ENCODE measurements around the gene AAK1. TPM values are rescaled to one million over a fixed set of nuclear protein-coding genes. Genes with fewer than 3 reads are reported as not detected.

AAK1 gene
- total RNA-seq, 2 experiments from 2014 or later = 114 to 115 TPM

- H3K27ac Mint-ChIP-seq = no peak overlapping the region
- no peaks in the 10 kb centered on the region for H3K9me3 Mint-ChIP-seq
- peaks cover 78% of the 10 kb centered on the region for H3K4me1 Mint-ChIP-seq (ENCODE audit: low read depth)
- ChIA-PET POLR2A (interaction anchor here (0.6 to 1.1 kb wide), 2 partner anchors 25 to 143 kb away, joined by 3 read pairs; no protein-coding TSS in a partner anchor), CTCF (interaction anchor here (0.6 to 6.0 kb wide), 9 partner anchors 17 to 253 kb away, joined by 3 to 187 read pairs (median 24); no protein-coding TSS in a partner anchor)
- no peak for ATAC-seq
- no peak for TF ChIP-seq CTCF (IDR thresholded peaks at IDR 0.05)
- no peak for DNase-seq
- H3K36me3 Mint-ChIP-seq (ENCODE audit: low read depth) = peaks cover 10% of the 10 kb centered on the region
- intact Hi-C loops (cut with micrococcal nuclease) = loop anchor here (5.0 kb wide), 1 partner anchor 79 kb away; the partner anchor contains the start of gene AAK1
- no peaks in the 10 kb centered on the region for H3K27me3 Mint-ChIP-seq
- no peak overlapping the region for H3K4me3 Mint-ChIP-seq
Observed at GRCh38 chr2:69563021-69563420, 80.5 kb downstream of the AAK1 start.

- H3K27ac Mint-ChIP-seq = no peak overlapping the region
- POLR2A ChIA-PET = interaction anchor here (0.7 to 1.3 kb wide), 3 partner anchors 10 to 133 kb away, joined by 3 to 6 read pairs (median 3); no protein-coding TSS in a partner anchor
- ATAC-seq (no peak), DNase-seq (no peak)
- no peak for TF ChIP-seq CTCF (IDR thresholded peaks at IDR 0.05)
- CTCF ChIA-PET = interaction anchor here (0.6 to 4.5 kb wide), 25 partner anchors 10 to 256 kb away, joined by 3 to 33 read pairs (median 4); partner anchors contain the start of gene ANXA4
- peaks cover 17% of the 10 kb centered on the region for H3K36me3 Mint-ChIP-seq (ENCODE audit: low read depth)
- no peak overlapping the region for H3K4me3 Mint-ChIP-seq
- intact Hi-C loops (cut with micrococcal nuclease) = loop anchor here (2.0 to 5.0 kb wide), 2 partner anchors 81 to 154 kb away; partner anchors contain the start of gene AAK1
- H3K4me1 Mint-ChIP-seq (ENCODE audit: low read depth) = peaks cover 76% of the 10 kb centered on the region
- H3K9me3 Mint-ChIP-seq = no peaks in the 10 kb centered on the region
- no peaks in the 10 kb centered on the region for H3K27me3 Mint-ChIP-seq
Observed at GRCh38 chr2:69561101-69561500, 82.4 kb downstream of the AAK1 start.

- H3K36me3 Mint-ChIP-seq (ENCODE audit: low read depth) = peaks cover 12% of the 10 kb centered on the region
- H3K9me3 Mint-ChIP-seq = no peaks in the 10 kb centered on the region
- H3K4me1 Mint-ChIP-seq (ENCODE audit: low read depth) = peaks cover 75% of the 10 kb centered on the region
- DNase-seq (no peak), ATAC-seq (peak; percentile 25)
- CTCF ChIA-PET = interaction anchor here (0.6 to 4.5 kb wide), 19 partner anchors 11 to 196 kb away, joined by 3 to 33 read pairs (median 4); partner anchors contain the start of gene ANXA4
- no peaks in the 10 kb centered on the region for H3K27me3 Mint-ChIP-seq
- TF ChIP-seq CTCF (IDR thresholded peaks at IDR 0.05) = no peak
- POLR2A ChIA-PET = interaction anchor here (1.0 to 1.3 kb wide), 2 partner anchors 11 to 82 kb away, joined by 3 to 6 read pairs; no protein-coding TSS in a partner anchor
- H3K4me3 Mint-ChIP-seq = no peak overlapping the region
- intact Hi-C loops (cut with micrococcal nuclease) = loop anchor here (2.0 to 5.0 kb wide), 2 partner anchors 82 to 155 kb away; partner anchors contain the start of gene AAK1
- peak overlapping the region; percentile 67 for H3K27ac Mint-ChIP-seq
Observed at GRCh38 chr2:69560147-69560482, 83.4 kb downstream of the AAK1 start.

- DNase-seq (peak; percentile 33), ATAC-seq (peak; percentile 84)
- intact Hi-C loops (cut with micrococcal nuclease) = loop anchor here (2.0 to 5.0 kb wide), 2 partner anchors 83 to 155 kb away; partner anchors contain the start of gene AAK1
- CTCF ChIA-PET = interaction anchor here (0.8 to 4.5 kb wide), 12 partner anchors 12 to 184 kb away, joined by 3 to 33 read pairs (median 3); no protein-coding TSS in a partner anchor
- Mint-ChIP-seq H3K36me3 (ENCODE audit: low read depth) (peaks cover 16% of the 10 kb centered on the region), H3K9me3 (no peaks in the 10 kb centered on the region), H3K27ac (peak overlapping the region; percentile 67), H3K4me1 (ENCODE audit: low read depth) (peaks cover 75% of the 10 kb centered on the region), H3K4me3 (no peak overlapping the region), H3K27me3 (no peaks in the 10 kb centered on the region)
- POLR2A ChIA-PET = interaction anchor here (0.6 kb wide), 1 partner anchor 157 kb away, joined by 3 read pairs; no protein-coding TSS in a partner anchor
- TF ChIP-seq CTCF (IDR thresholded peaks at IDR 0.05) = peak; percentile 72
Observed at GRCh38 chr2:69559442-69560146, 83.9 kb downstream of the AAK1 start.
